Retinal pigment epithelial cell (primary cell): Measurements from ENCODE around the gene KRT5.
"Not testable (repeated sequence)": the region's sequence is repeated elsewhere in the genome, so short reads cannot be mapped to it uniquely, and the experiment has no call there.

Experiments used
- DNase-seq: peaks from one replicate; pipeline ENCODE4 v3.0.0-alpha.2; 2010; ENCODE audit warnings: low read depth
- H3K4me3 ChIP-seq: 2 replicates; pipeline ENCODE4 v1.5.1; 2011; ENCODE audit warnings: mild to moderate bottlenecking, low read length, control low read depth, moderate library complexity
- CTCF ChIP-seq: conservative IDR thresholded peaks from 2 replicates; pipeline ENCODE4 v1.5.1; 2011; ENCODE audit warnings: low read depth, low read length, control low read depth, inconsistent platforms

The KRT5 gene

GRCh38 chr12:52496590-52497071 lies 23.6 kb downstream of the KRT5 start:
- H3K4me3 ChIP-seq = no peak overlapping the region
- no peak for DNase-seq

DNA sequence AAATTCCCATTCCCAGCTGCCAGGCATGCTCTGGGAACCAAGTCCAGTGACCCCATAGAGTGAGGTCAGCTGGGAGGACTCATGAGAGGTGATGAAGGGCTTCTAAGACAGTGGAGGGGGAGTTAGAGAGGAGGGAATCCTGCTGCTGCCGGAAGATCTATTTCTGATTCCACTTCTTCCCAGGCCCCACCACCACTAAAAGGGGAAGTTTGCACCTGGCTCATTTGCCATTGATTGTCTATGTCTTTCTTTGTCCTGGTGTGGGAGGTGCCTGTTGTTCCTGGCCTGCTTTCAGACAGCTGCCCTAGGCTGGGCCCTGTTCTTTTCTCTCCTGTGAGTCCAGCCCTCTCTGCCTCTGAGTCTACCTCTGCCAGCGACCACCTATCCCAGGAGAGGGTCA lies 24.1 kb downstream of the KRT5 start:
- H3K4me3 ChIP-seq = no peak overlapping the region
- TF ChIP-seq CTCF = no peak

More at GRCh38 chr12:52496590-52497071, 23.6 kb downstream of the KRT5 start:
- no peak for TF ChIP-seq CTCF

DNA sequence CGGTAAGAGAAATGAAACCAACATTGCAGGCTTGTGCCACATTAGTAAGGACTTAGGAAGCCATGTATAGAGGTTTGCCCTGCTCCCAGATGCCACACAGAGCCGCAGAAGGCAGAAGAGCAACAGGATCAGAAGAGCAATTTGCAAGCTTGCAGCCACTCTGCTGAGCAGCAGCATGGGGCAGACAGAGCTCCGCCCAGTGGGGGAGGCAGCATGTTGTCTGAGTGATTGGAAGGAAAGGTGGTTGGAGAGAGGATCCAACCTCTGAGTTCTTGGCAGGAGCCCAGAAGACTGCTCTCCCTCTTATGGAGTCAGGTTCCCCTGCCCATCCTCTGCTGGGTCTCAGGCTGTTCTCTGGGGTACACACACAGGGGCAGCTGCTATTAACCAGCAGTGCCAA lies 24.8 kb downstream of the KRT5 start:
- no peak overlapping the region for H3K4me3 ChIP-seq
- TF ChIP-seq CTCF = no peak
- no peak for DNase-seq

More for the DNA sequence above, 24.1 kb downstream of the KRT5 start:
- DNase-seq = no peak

- DNase-seq = no peak
- H3K4me3 ChIP-seq = no peak overlapping the region
- no peak for TF ChIP-seq CTCF
These were observed 25.7 kb downstream of the KRT5 start for GRCh38 chr12:52494518-52494917.

GRCh38 chr12:52494100-52494499 lies 26.1 kb downstream of the KRT5 start:
- no peak for DNase-seq
- no peak overlapping the region for H3K4me3 ChIP-seq
- no peak for TF ChIP-seq CTCF

DNA sequence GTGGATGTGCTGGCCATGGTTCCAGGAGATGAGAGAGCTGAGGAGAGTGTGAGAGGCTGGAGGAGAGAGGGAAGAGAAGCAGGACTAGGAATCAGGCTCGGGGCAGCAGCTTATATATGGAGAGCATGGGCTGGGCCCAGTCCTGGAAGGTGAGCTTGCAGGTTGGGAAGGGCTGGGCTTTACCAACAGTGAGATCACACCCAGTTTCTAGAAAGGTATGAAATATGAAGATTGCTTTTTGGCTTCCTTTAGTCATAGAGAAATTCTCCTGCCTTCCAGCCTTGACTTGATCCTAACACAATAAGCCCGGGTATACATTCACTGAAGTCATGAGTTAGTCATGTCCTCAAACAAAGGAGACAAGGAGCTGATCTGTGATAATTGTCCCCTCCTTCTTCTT lies 27.0 kb downstream of the KRT5 start, which contains the start of gene KRT6A:
TSS of gene KRT6A (minus strand) at position 86 of the 400 bp plus-strand sequence. CDS start at position 17, 69 bp downstream.
- no peak for TF ChIP-seq CTCF
- no peak for DNase-seq
- no peak within 1 kb of the TSS for H3K4me3 ChIP-seq

DNA sequence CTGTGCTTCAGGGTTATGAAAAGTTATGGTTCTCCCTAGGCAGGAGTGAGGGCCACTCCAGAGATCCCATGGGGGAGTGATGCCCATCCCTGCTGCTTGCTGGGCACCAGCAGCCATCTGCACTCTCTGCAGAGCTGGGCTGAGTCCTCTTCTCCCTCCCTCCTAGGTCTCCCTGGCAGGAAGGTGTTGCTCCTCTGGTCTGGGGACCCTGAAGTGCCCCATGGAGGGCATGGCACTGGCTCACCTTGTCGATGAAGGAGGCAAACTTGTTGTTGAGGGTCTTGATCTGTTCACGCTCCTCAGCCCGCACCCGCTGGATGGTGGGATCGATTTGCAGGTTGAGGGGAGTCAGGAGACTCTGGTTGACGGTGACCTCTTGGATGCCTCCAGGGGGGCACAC lies 27.8 kb downstream of the KRT5 start:
- DNase-seq, H3K4me3 ChIP-seq: not testable (repeated sequence)

DNA sequence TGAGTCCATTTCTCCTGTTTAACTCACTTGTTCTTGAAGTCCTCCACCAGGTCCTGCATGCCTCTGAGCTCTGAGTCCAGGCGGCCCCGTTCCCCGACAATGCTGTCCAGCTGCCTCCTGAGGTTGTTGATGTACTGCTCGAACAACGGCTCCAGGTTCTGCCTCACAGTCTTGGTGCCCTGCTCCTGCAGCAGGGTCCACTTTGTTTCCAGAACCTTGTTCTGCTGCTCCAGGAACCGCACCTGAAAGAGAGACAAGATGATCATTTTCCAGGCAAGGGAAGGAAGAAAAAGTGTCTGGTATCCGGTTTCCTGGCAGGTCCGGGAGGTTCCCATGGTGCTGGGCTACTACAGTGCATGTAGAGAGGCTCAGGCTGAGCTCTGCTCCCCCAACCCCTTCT lies 28.7 kb downstream of the KRT5 start:
- not testable (repeated sequence) for DNase-seq, H3K4me3 ChIP-seq
